ENCODE results near the gene SUGCT. TPM values are rescaled to one million over a fixed set of nuclear protein-coding genes. Genes with fewer than 3 reads are reported as not detected.

Gene SUGCT
- total and polyA plus RNA-seq, 9 of the 15 experiments (the other 6 are each of a cell fraction or from before 2014, with no cell fraction given): 0.58 to 2.5 (median 1.4) TPM

- FAIRE-seq (no peak), ATAC-seq (no peak), DNase-seq (ENCODE audit: extremely low read depth in 1 of 4, low spot score in 3 of 4) (no peak)
- 5% methylated on average over 4 of the region's 4 CpGs for WGBS (ENCODE audit: insufficient coverage, low coverage, missing lambda C conversion rate)
- in situ Hi-C loops (cut with MboI): no loop called here
- H3K9ac ChIP-seq (ENCODE audit: insufficient read depth in 1 of 2, low read depth in 2 of 2, low read length in 2 of 2): no peak overlapping the region
- H3K4me3 ChIP-seq: no peak overlapping the region
- H3K9me1 ChIP-seq (ENCODE audit: control insufficient read depth, insufficient read depth, low read length): no peaks in the 10 kb centered on the region
- peaks cover 0 to 13% of the 10 kb centered on the region in 2 experiments; a peak in 3 of 5 replicates for H3K4me1 ChIP-seq (replicated peaks in 1 of 2; ENCODE audit: control insufficient read depth in 2 of 2, insufficient read depth in 2 of 2, low read length in 2 of 2)
- no peak overlapping the region for H2AFZ ChIP-seq (ENCODE audit: low read depth, low read length)
- H4K20me1 ChIP-seq (replicated peaks; ENCODE audit: control insufficient read depth, insufficient read depth, low read length): no peaks in the 10 kb centered on the region
- no peaks in the 10 kb centered on the region for H3K36me3 ChIP-seq (ENCODE audit: control insufficient read depth, insufficient read depth, low read length)
- no peaks in the 10 kb centered on the region for H3K27me3 ChIP-seq (ENCODE audit: control insufficient read depth in 2 of 2, insufficient read depth in 2 of 2, low read length in 2 of 2)
- H3K27ac ChIP-seq (ENCODE audit: extremely low read depth, low read depth, low read length): no peak overlapping the region
- H3K79me2 ChIP-seq (ENCODE audit: control insufficient read depth, insufficient read depth, low read length): no peaks in the 10 kb centered on the region
- intact Hi-C loops (cut with micrococcal nuclease): no loop called here
- BruUV-seq (replicated peaks): no TSS peak
- POLR2A ChIA-PET: interaction anchor here (0.6 kb wide), 1 partner anchor 15 kb away, joined by 3 read pairs; no protein-coding TSS in a partner anchor
- H3K4me2 ChIP-seq (ENCODE audit: insufficient read depth, low read length): no peak overlapping the region
- CTCF ChIA-PET (ENCODE audit: low intra/inter-chr PET ratio): no interaction called here
- H3K9me3 ChIP-seq (replicated peaks; ENCODE audit: control insufficient read depth, insufficient read depth, low read depth, low read length): no peaks in the 10 kb centered on the region
- peak; percentile 35; the same call in 1 of the 2 replicates for TF ChIP-seq SOX6 (IDR thresholded peaks at IDR 0.05)
- TF ChIP-seq HOMEZ (CRISPR knock-in tag; IDR thresholded peaks at IDR 0.05): no peak
- TF ChIP-seq TCF15 (CRISPR knock-in tag; IDR thresholded peaks at IDR 0.05): no peak
- TF ChIP-seq TEAD4 (IDR thresholded peaks at IDR 0.05; ENCODE audit: low read length): peak; percentile 74; the same call in 1 of the 2 replicates
- TF ChIP-seq TEAD4 (CRISPR knock-in tag; IDR thresholded peaks at IDR 0.05; ENCODE audit: borderline replicate concordance): no peak
- TF ChIP-seq BACH1 (tag; IDR thresholded peaks at IDR 0.05): no peak
- TF ChIP-seq ZNF140 (CRISPR knock-in tag; IDR thresholded peaks at IDR 0.05): no peak
- peak; percentile 18; the same call in 1 of the 2 replicates for TF ChIP-seq ARID1B (IDR thresholded peaks at IDR 0.05)
- peak in 1 of 2 experiments; percentile 65; a peak in 2 of 4 replicates for TF ChIP-seq RCOR1 (IDR thresholded peaks at IDR 0.05; ENCODE audit: borderline replicate concordance in 1 of 2, low read depth in 2 of 2, low read length in 2 of 2)
- TF ChIP-seq EGR1 (conservative IDR thresholded peaks at IDR 0.05): no peak
- no peak for TF ChIP-seq MAFK (IDR thresholded peaks at IDR 0.05; ENCODE audit: low read length)
- no peak for TF ChIP-seq TEAD2 (tag; IDR thresholded peaks at IDR 0.05)
- TF ChIP-seq ZMIZ1 (IDR thresholded peaks at IDR 0.05; ENCODE audit: low read depth in 2 of 2, low read length in 2 of 2): no peak
- TF ChIP-seq ELF1 (tag; IDR thresholded peaks at IDR 0.05): no peak
- TF ChIP-seq PCBP1 (IDR thresholded peaks at IDR 0.05; ENCODE audit: low read depth, low read length, poor library complexity, severe bottlenecking): no peak
- TF ChIP-seq FOXM1 (IDR thresholded peaks at IDR 0.05; ENCODE audit: low read depth): no peak
- TF ChIP-seq FOXM1 (CRISPR knock-in tag; IDR thresholded peaks at IDR 0.05; ENCODE audit: low read depth): no peak
- 0 out of 2 replicates have a peak, but pooled peaks have one; percentile 3 for TF ChIP-seq CBFA2T3 (IDR thresholded peaks at IDR 0.05)
- no peak for TF ChIP-seq ZNF354B (CRISPR knock-in tag; IDR thresholded peaks at IDR 0.05)
- peak; percentile 42 for TF ChIP-seq CCNT2 (IDR thresholded peaks at IDR 0.05; ENCODE audit: borderline replicate concordance, extremely low read depth, insufficient read length, low read depth, low read length)
Measured at GRCh38 chr7:40621592-40621998, 486.8 kb downstream of the SUGCT start.

Measured in K562 (cell line).